GM23248 (cell line): ENCODE results near the gene CAMKMT. TPM values are rescaled to one million over a fixed set of nuclear protein-coding genes. Genes with fewer than 3 reads are reported as not detected.
"Not testable (repeated sequence)": the region's sequence is repeated elsewhere in the genome, so short reads cannot be mapped to it uniquely, and the experiment has no call there.

Experiments
- DNase-seq: peaks from one replicate; pipeline ENCODE4 v3.0.0-alpha.2; 2015
- H2AFZ ChIP-seq: fragments of 200-600 bp; sonication (generic); 2 replicates; pipeline ENCODE4 v1.6.1; 2016; ENCODE audit warnings: antibody characterized with exemption
- H3F3A ChIP-seq: fragments of 200-600 bp; sonication (generic); 2 replicates; pipeline ENCODE4 v1.6.1; 2016; ENCODE audit warnings: mild to moderate bottlenecking, antibody characterized with exemption, mixed run types; ENCODE audit not compliant: insufficient read depth
- H3K27ac ChIP-seq: fragments of 200-600 bp; sonication (generic); 2 replicates; pipeline ENCODE4 v1.5.1; 2016; ENCODE audit warnings: mild to moderate bottlenecking
- H3K27me3 ChIP-seq: fragments of 200-600 bp; sonication (generic); replicated peaks from 2 replicates; pipeline ENCODE4 v1.6.1; 2016; ENCODE audit warnings: mild to moderate bottlenecking; ENCODE audit not compliant: insufficient read depth
- H3K36me3 ChIP-seq: fragments of 200-600 bp; sonication (generic); 2 replicates; pipeline ENCODE4 v1.6.1; 2016; ENCODE audit warnings: low read depth, mild to moderate bottlenecking
- H3K4me1 ChIP-seq: fragments of 200-600 bp; sonication (generic); 2 replicates; pipeline ENCODE4 v1.6.1; 2016; ENCODE audit warnings: mild to moderate bottlenecking; ENCODE audit not compliant: insufficient read depth
- H3K4me2 ChIP-seq: fragments of 200-600 bp; sonication (generic); one replicate; pipeline ENCODE4 v1.6.1; 2016; ENCODE audit warnings: mild to moderate bottlenecking; ENCODE audit not compliant: unreplicated experiment
- H3K4me3 ChIP-seq: fragments of 200-600 bp; sonication (generic); 2 replicates; pipeline ENCODE4 v1.5.1; 2016; ENCODE audit warnings: mild to moderate bottlenecking
- H3K79me2 ChIP-seq: fragments of 200-600 bp; sonication (generic); 2 replicates; pipeline ENCODE4 v1.6.1; 2016; ENCODE audit warnings: mild to moderate bottlenecking; ENCODE audit not compliant: insufficient read depth
- H3K9ac ChIP-seq: fragments of 200-600 bp; sonication (generic); 2 replicates; pipeline ENCODE4 v1.6.1; 2016; ENCODE audit warnings: mild to moderate bottlenecking
- H3K9me2 ChIP-seq: fragments of 200-600 bp; sonication (generic); 2 replicates; pipeline ENCODE4 v1.6.1; 2016; ENCODE audit warnings: mixed run types, mild to moderate bottlenecking, moderate library complexity; ENCODE audit not compliant: insufficient read depth
- H3K9me3 ChIP-seq: fragments of 200-600 bp; sonication (generic); one replicate; pipeline ENCODE4 v1.6.1; 2017; ENCODE audit warnings: low read depth
- H4K20me1 ChIP-seq: fragments of 200-600 bp; sonication (generic); 2 replicates; pipeline ENCODE4 v1.6.0; 2016; ENCODE audit not compliant: insufficient read depth
- EZH2 ChIP-seq: fragments of 200-600 bp; sonication (generic); IDR thresholded peaks from 2 replicates; pipeline ENCODE4 v1.6.1; 2018; ENCODE audit warnings: antibody characterized with exemption, mild to moderate bottlenecking; ENCODE audit not compliant: insufficient read depth, poor library complexity, severe bottlenecking
- EZH2phosphoT487 ChIP-seq: fragments of 200-600 bp; sonication (generic); IDR thresholded peaks from 2 replicates; pipeline ENCODE4 v1.6.1; 2018; ENCODE audit warnings: antibody characterized with exemption, moderate library complexity, mild to moderate bottlenecking, low read depth; ENCODE audit not compliant: insufficient read depth
- WGBS, 2 experiments: methylation state at CpG; one replicate each; pipeline ENCODE4 v1.1.6; 2015 to 2017; ENCODE audit warnings: low lambda C conversion rate in 2 of 2, low coverage in 1 of 2; ENCODE audit errors: missing lambda C conversion rate in 2 of 2; 5-methylcytosine and 5-hydroxymethylcytosine counted together
- in situ Hi-C: fragments of 300-500 bp; cut with MboI; formaldehyde crosslinking; loops from 2 replicates; pipeline ENCODE4 v1.15.0; 2020
- polyA plus RNA-seq: library from polyadenylated mRNA; unstranded; fragments of >200 nt; fragmentation: Nextera tagmentation; extraction: Ambion mirVana; gene quantifications from 2 replicates; pipeline ENCODE4 v1.2.1, GENCODE V29; 2016
- total RNA-seq: library from RNA; depleted of rRNA; stranded (reverse); fragments of >200 nt; shearing (Covaris generic); gene quantifications from 2 replicates; pipeline ENCODE4 v1.2.3, GENCODE V29; 2014

CAMKMT gene
- total and polyA plus RNA-seq, 2 experiments from 2014 or later, result 3.1 to 6.9 TPM

GRCh38 chr2:44495035-44495434 is 133.3 kb downstream of the CAMKMT start:
- no peaks in the 10 kb centered on the region for H3K79me2 ChIP-seq
- H2AFZ ChIP-seq, result no peak overlapping the region
- WGBS, 2 experiments, result 94 to 95% methylated on average over 3 of the region's 3 CpGs
- no peak overlapping the region for H3K9ac ChIP-seq
- H3K27ac ChIP-seq, result no peak overlapping the region
- no peaks in the 10 kb centered on the region for H3F3A ChIP-seq
- TF ChIP-seq EZH2phosphoT487 (no peak), EZH2 (no peak)
- no peak overlapping the region for H3K4me3 ChIP-seq
- no peaks in the 10 kb centered on the region for H3K9me2 ChIP-seq
- H4K20me1 ChIP-seq, result no peaks in the 10 kb centered on the region
- no peak overlapping the region for H3K4me2 ChIP-seq
- H3K4me1 ChIP-seq, result no peaks in the 10 kb centered on the region
- in situ Hi-C loops, result loop anchor here (25.0 kb wide), 1 partner anchor 217 kb away; no protein-coding TSS in a partner anchor
- no peak for DNase-seq
- H3K27me3 ChIP-seq, result no peaks in the 10 kb centered on the region
- H3K9me3 ChIP-seq, result no peaks in the 10 kb centered on the region
- no peaks in the 10 kb centered on the region for H3K36me3 ChIP-seq

GRCh38 chr2:44495544-44495943 is 133.8 kb downstream of the CAMKMT start:
- in situ Hi-C loops, result loop anchor here (25.0 kb wide), 1 partner anchor 217 kb away; no protein-coding TSS in a partner anchor
- Histone ChIP-seq H3K27ac (no peak overlapping the region), H3K9me3 (no peaks in the 10 kb centered on the region), H3K27me3 (no peaks in the 10 kb centered on the region), H3F3A (no peaks in the 10 kb centered on the region), H3K4me1 (no peaks in the 10 kb centered on the region), H3K79me2 (no peaks in the 10 kb centered on the region), H2AFZ (no peak overlapping the region), H4K20me1 (no peaks in the 10 kb centered on the region), H3K4me2 (no peak overlapping the region), H3K9ac (no peak overlapping the region), H3K36me3 (no peaks in the 10 kb centered on the region), H3K9me2 (no peaks in the 10 kb centered on the region), H3K4me3 (no peak overlapping the region)
- DNase-seq, result no peak
- 44 to 74% methylated on average over 1 of the region's 1 CpG for WGBS, 2 experiments
- no peak for TF ChIP-seq EZH2
- no peak for TF ChIP-seq EZH2phosphoT487

GRCh38 chr2:44496130-44496529 is 134.4 kb downstream of the CAMKMT start:
- WGBS, 2 experiments, result 94 to 95% methylated on average over 3 of the region's 3 CpGs
- H4K20me1 ChIP-seq, result no peaks in the 10 kb centered on the region
- in situ Hi-C loops, result loop anchor here (25.0 kb wide), 1 partner anchor 216 kb away; no protein-coding TSS in a partner anchor
- H3K4me3 ChIP-seq, result no peak overlapping the region
- no peak overlapping the region for H3K9ac ChIP-seq
- DNase-seq, result no peak
- no peaks in the 10 kb centered on the region for H3K9me2 ChIP-seq
- no peak overlapping the region for H3K27ac ChIP-seq
- no peak overlapping the region for H2AFZ ChIP-seq
- H3K4me2 ChIP-seq, result no peak overlapping the region
- H3F3A ChIP-seq, result no peaks in the 10 kb centered on the region
- H3K27me3 ChIP-seq, result no peaks in the 10 kb centered on the region
- TF ChIP-seq EZH2phosphoT487, result no peak
- no peak for TF ChIP-seq EZH2
- no peaks in the 10 kb centered on the region for H3K79me2 ChIP-seq
- H3K9me3 ChIP-seq, result no peaks in the 10 kb centered on the region
- H3K36me3 ChIP-seq, result no peaks in the 10 kb centered on the region
- H3K4me1 ChIP-seq, result no peaks in the 10 kb centered on the region

- Histone ChIP-seq H3K79me2 (no peaks in the 10 kb centered on the region), H3K4me3 (no peak overlapping the region), H3F3A (no peaks in the 10 kb centered on the region), H3K36me3 (no peaks in the 10 kb centered on the region), H2AFZ (no peak overlapping the region), H4K20me1 (no peaks in the 10 kb centered on the region), H3K9me2 (no peaks in the 10 kb centered on the region), H3K4me2 (no peak overlapping the region), H3K9ac (no peak overlapping the region), H3K4me1 (no peaks in the 10 kb centered on the region), H3K27ac (no peak overlapping the region), H3K9me3 (no peaks in the 10 kb centered on the region), H3K27me3 (no peaks in the 10 kb centered on the region)
- in situ Hi-C loops, result loop anchor here (25.0 kb wide), 1 partner anchor 214 kb away; no protein-coding TSS in a partner anchor
- WGBS, 2 experiments, result 93 to 98% methylated on average over 2 of the region's 2 CpGs
- TF ChIP-seq EZH2, result no peak
- TF ChIP-seq EZH2phosphoT487, result no peak
- no peak for DNase-seq
These were observed 136.8 kb downstream of the CAMKMT start for GRCh38 chr2:44498551-44498950.

- 94 to 96% methylated on average over 7 of the region's 7 CpGs for WGBS, 2 experiments
- in situ Hi-C loops, result not testable (repeated sequence)
These were observed 143.9 kb downstream of the CAMKMT start for GRCh38 chr2:44505664-44506063.

More at GRCh38 chr2:44505664-44506063, 143.9 kb downstream of the CAMKMT start:
- H3K27ac ChIP-seq, H3F3A ChIP-seq, H3K9me2 ChIP-seq, H2AFZ ChIP-seq, DNase-seq, H3K27me3 ChIP-seq, H3K4me1 ChIP-seq, H3K4me2 ChIP-seq, H3K4me3 ChIP-seq, H4K20me1 ChIP-seq, H3K79me2 ChIP-seq, H3K9ac ChIP-seq, H3K9me3 ChIP-seq, H3K36me3 ChIP-seq: not testable (repeated sequence)
